HCT116 (cell line): ENCODE results near the gene NUCB1. TPM values are rescaled to one million over a fixed set of nuclear protein-coding genes. Genes with fewer than 3 reads are reported as not detected.

Experiments
- ATAC-seq: fragments of 200-7000 bp; cut with Tn5 transposase; 2 replicates; pipeline ENCODE4 v1.9.1; 2020; ENCODE audit warnings: mild to moderate bottlenecking, moderate library complexity
- BruUV-seq: library from RNA; stranded (reverse); fragments of 400-500 nt; replicated peaks from 2 replicates; lab custom pipeline; 2021; lab: Mats Ljungman, UMichigan
- CTCF ChIA-PET: fragments of 300-600 bp; sonication (Branson Sonifier 250); formaldehyde crosslinking; loops from one replicate; lab custom pipeline; 2021; ENCODE audit warnings: antibody characterized with exemption; lab: Charles Lee
- POLR2A ChIA-PET: fragments of 300-600, 350-600 bp; sonication (Branson Sonifier 250); formaldehyde crosslinking; loops from one replicate; lab custom pipeline; 2021; ENCODE audit warnings: antibody characterized with exemption; lab: Charles Lee
- RAD21 ChIA-PET, 2 experiments: fragments of 300-600 bp; sonication (Branson Sonifier 250); formaldehyde crosslinking; loops; one replicate each; lab custom pipeline; 2023; ENCODE audit warnings: low total read pairs in 2 of 2; ENCODE audit not compliant: uncharacterized antibody in 2 of 2, unreplicated experiment in 2 of 2, low non-redundant PET in 1 of 2; lab: Charles Lee
- DNase-seq: peaks from one replicate; pipeline ENCODE4 v3.0.0-alpha.2; 2010; ENCODE audit warnings: low read depth, low spot score
- H2AFZ ChIP-seq: fragments of 200-600 bp; shearing (Covaris generic), sonication (generic); 2 replicates; pipeline ENCODE4 v1.6.1; 2017; ENCODE audit warnings: low read depth, mixed run types, mixed read lengths, antibody characterized with exemption, low read length; ENCODE audit not compliant: poor library complexity, severe bottlenecking
- H3K27ac ChIP-seq: 2 replicates; pipeline ENCODE4 v1.5.1; 2012; ENCODE audit warnings: low read depth, low read length
- H3K27me3 ChIP-seq: fragments of 200-600 bp; sonication (generic); 2 replicates; pipeline ENCODE4 v1.6.1; 2016; ENCODE audit warnings: mixed run types, low read length, mixed read lengths; ENCODE audit not compliant: insufficient read depth
- H3K36me3 ChIP-seq, 2 experiments: fragments of 200-500 bp in 1 of 2; fragments of 200-600 bp in 1 of 2; sonication (Bioruptor generic) in 1 of 2; sonication (generic) in 1 of 2; 2 replicates each; pipeline versions ENCODE4 v1.5.1 to v1.6.1; 2014 to 2016; ENCODE audit warnings: low read length in 2 of 2, inconsistent platforms in 1 of 2, mixed read lengths in 1 of 2, mixed run types in 1 of 2; ENCODE audit not compliant: insufficient read depth in 2 of 2, control insufficient read depth in 1 of 2
- H3K4me1 ChIP-seq, 2 experiments: fragments of 200-600 bp in 1 of 2; sonication (generic) in 1 of 2; 2 replicates each; pipeline versions ENCODE4 v1.5.1 to v1.6.1; 2012 to 2017; ENCODE audit warnings: low read length in 2 of 2, inconsistent platforms in 1 of 2, mild to moderate bottlenecking in 1 of 2, mixed read lengths in 1 of 2, mixed run types in 1 of 2, moderate library complexity in 1 of 2; ENCODE audit not compliant: insufficient read depth in 2 of 2, control insufficient read depth in 1 of 2
- H3K4me2 ChIP-seq: fragments of 200-600 bp; sonication (generic); 2 replicates; pipeline ENCODE4 v1.6.1; 2017; ENCODE audit warnings: mixed run types, low read length, mixed read lengths
- H3K4me3 ChIP-seq, 2 experiments: fragments of 200-600 bp in 1 of 2; sonication (generic) in 1 of 2; replicated peaks in 1 of 2; 2 replicates each; pipeline ENCODE4 v1.5.1; 2011 to 2016; ENCODE audit warnings: low read length in 2 of 2, control low read depth in 1 of 2, low read depth in 1 of 2, mild to moderate bottlenecking in 1 of 2, mixed read lengths in 1 of 2, mixed run types in 1 of 2
- H3K79me2 ChIP-seq: fragments of 200-600 bp; sonication (generic); 2 replicates; pipeline ENCODE4 v1.6.1; 2017; ENCODE audit warnings: mild to moderate bottlenecking, mixed run types, low read length, moderate library complexity, mixed read lengths; ENCODE audit not compliant: insufficient read depth
- H3K9ac ChIP-seq: fragments of 200-600 bp; sonication (generic); 2 replicates; pipeline ENCODE4 v1.6.1; 2016; ENCODE audit warnings: low read length, mixed read lengths
- H3K9me2 ChIP-seq: fragments of 200-600 bp; sonication (generic), shearing (Covaris generic); 2 replicates; pipeline ENCODE4 v1.6.1; 2017; ENCODE audit warnings: mixed run types, mild to moderate bottlenecking, moderate library complexity; ENCODE audit not compliant: insufficient read depth
- H3K9me3 ChIP-seq, 2 experiments: fragments of 200-500 bp in 1 of 2; fragments of 200-600 bp in 1 of 2; sonication (Bioruptor generic) in 1 of 2; sonication (generic) in 1 of 2; 2 replicates each; pipeline ENCODE4 v1.6.1; 2014 to 2017; ENCODE audit warnings: low read length in 2 of 2, mixed read lengths in 2 of 2, inconsistent platforms in 1 of 2, low read depth in 1 of 2, mild to moderate bottlenecking in 1 of 2, mixed run types in 1 of 2, moderate library complexity in 1 of 2; ENCODE audit not compliant: control insufficient read depth in 1 of 2, insufficient read depth in 1 of 2
- H4K20me1 ChIP-seq: fragments of 200-600 bp; sonication (generic), shearing (Covaris generic); 2 replicates; pipeline ENCODE4 v1.6.1; 2017; ENCODE audit warnings: mixed run types, mild to moderate bottlenecking, moderate library complexity; ENCODE audit not compliant: insufficient read depth
- ATF3 ChIP-seq: IDR thresholded peaks from 2 replicates; pipeline ENCODE4 v1.6.1; 2012
- CBX3 ChIP-seq: IDR thresholded peaks from 2 replicates; pipeline ENCODE4 v1.6.1; 2012; ENCODE audit warnings: low read depth
- CEBPB ChIP-seq: IDR thresholded peaks from 2 replicates; pipeline ENCODE4 v1.6.1; 2012; ENCODE audit warnings: low read depth
- CTCF ChIP-seq, 3 experiments: fragments of 200-600 bp in 1 of 3; sonication (generic) in 1 of 3; IDR thresholded peaks in 2 of 3; conservative IDR thresholded peaks in 1 of 3; 2 replicates each; pipeline ENCODE4 v1.5.1; 2012 to 2017; ENCODE audit warnings: low read depth in 2 of 3, low read length in 2 of 3, antibody characterized with exemption in 1 of 3, borderline replicate concordance in 1 of 3, control low read depth in 1 of 3, mild to moderate bottlenecking in 1 of 3, mixed read lengths in 1 of 3, mixed run types in 1 of 3, moderate library complexity in 1 of 3; ENCODE audit not compliant: insufficient read depth in 1 of 3
- ELF1 ChIP-seq: IDR thresholded peaks from 2 replicates; pipeline ENCODE4 v1.6.1; 2012; ENCODE audit warnings: low read depth, borderline replicate concordance
- FOSL1 ChIP-seq: IDR thresholded peaks from 2 replicates; pipeline ENCODE4 v1.6.1; 2012; ENCODE audit warnings: low read depth
- POLR2A ChIP-seq: IDR thresholded peaks from 2 replicates; pipeline ENCODE4 v1.7.0; 2011; ENCODE audit warnings: borderline replicate concordance; ENCODE audit not compliant: insufficient read depth, insufficient read length; ENCODE audit errors: extremely low read depth
- RAD21 ChIP-seq: IDR thresholded peaks from 2 replicates; pipeline ENCODE4 v1.6.1; 2012; ENCODE audit warnings: low read depth, mild to moderate bottlenecking
- SIN3A ChIP-seq: IDR thresholded peaks from 2 replicates; pipeline ENCODE4 v1.6.1; 2012; ENCODE audit warnings: low read depth
- SP1 ChIP-seq: IDR thresholded peaks from 2 replicates; pipeline ENCODE4 v1.6.1; 2012; ENCODE audit warnings: low read depth
- YY1 ChIP-seq: IDR thresholded peaks from 2 replicates; pipeline ENCODE4 v1.6.1; 2011; ENCODE audit warnings: low read length, low read depth, moderate library complexity, mild to moderate bottlenecking; ENCODE audit not compliant: insufficient replicate concordance; ENCODE audit errors: extremely low read depth
- ZFX ChIP-seq: fragments of 450-650 bp; IDR thresholded peaks from 2 replicates; pipeline ENCODE4 v1.6.1; 2017
- intact Hi-C: fragments of 100-400 bp; cut with micrococcal nuclease; formaldehyde crosslinking; loops from 2 replicates; pipeline ENCODE4 v1.10.0; 2022
- total RNA-seq: library from RNA; stranded (reverse); gene quantifications from one replicate; pipeline ENCODE4 v1.2.1, GENCODE V29; 2021; ENCODE audit not compliant: unreplicated experiment
- TF ChIP-seq, protein P1 (sequence below): IDR thresholded peaks from 2 replicates; pipeline ENCODE4 v1.6.1; 2012; ENCODE audit warnings: low read depth
- TF ChIP-seq, protein P2 (sequence below): IDR thresholded peaks from 2 replicates; pipeline ENCODE4 v1.6.1; 2012

Gene NUCB1
- total RNA-seq, 1 experiment from 2014 or later, result 88.8 TPM

DNA sequence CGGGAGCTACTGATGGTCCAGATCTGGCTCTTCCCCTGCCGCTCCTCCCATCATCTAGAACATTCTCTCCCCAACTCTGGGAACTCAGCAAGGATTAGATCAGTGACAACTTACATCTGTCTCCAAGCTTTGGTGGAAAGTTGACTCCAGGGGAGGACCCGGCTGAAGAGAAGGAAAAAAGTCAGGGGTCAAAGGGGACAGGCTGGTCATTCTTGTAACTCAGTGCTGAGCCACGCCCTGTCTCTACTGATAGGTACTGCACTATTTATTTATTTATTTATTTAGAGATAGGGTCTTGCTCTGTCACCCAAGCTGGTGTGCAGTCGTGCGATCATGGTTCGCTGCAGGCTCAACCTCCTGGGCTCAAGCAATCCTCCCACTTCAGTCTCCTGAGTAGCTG, 46.0 kb upstream of the NUCB1 start:
- H3K36me3 ChIP-seq, result no peaks in the 10 kb centered on the region
- CTCF ChIA-PET, result interaction anchor here (1.5 kb wide), 1 partner anchor 11 kb away, joined by 6 read pairs; no protein-coding TSS in a partner anchor
- H3K4me1 ChIP-seq, result peaks cover 0 to 4% of the 10 kb centered on the region in 2 experiments; a peak in 1 of 4 replicates
- no peaks in the 10 kb centered on the region for H3K9me2 ChIP-seq
- TF ChIP-seq CEBPB, result no peak
- no peak for TF ChIP-seq CBX3
- no peak for TF ChIP-seq ELF1
- TF ChIP-seq, protein P1, sequence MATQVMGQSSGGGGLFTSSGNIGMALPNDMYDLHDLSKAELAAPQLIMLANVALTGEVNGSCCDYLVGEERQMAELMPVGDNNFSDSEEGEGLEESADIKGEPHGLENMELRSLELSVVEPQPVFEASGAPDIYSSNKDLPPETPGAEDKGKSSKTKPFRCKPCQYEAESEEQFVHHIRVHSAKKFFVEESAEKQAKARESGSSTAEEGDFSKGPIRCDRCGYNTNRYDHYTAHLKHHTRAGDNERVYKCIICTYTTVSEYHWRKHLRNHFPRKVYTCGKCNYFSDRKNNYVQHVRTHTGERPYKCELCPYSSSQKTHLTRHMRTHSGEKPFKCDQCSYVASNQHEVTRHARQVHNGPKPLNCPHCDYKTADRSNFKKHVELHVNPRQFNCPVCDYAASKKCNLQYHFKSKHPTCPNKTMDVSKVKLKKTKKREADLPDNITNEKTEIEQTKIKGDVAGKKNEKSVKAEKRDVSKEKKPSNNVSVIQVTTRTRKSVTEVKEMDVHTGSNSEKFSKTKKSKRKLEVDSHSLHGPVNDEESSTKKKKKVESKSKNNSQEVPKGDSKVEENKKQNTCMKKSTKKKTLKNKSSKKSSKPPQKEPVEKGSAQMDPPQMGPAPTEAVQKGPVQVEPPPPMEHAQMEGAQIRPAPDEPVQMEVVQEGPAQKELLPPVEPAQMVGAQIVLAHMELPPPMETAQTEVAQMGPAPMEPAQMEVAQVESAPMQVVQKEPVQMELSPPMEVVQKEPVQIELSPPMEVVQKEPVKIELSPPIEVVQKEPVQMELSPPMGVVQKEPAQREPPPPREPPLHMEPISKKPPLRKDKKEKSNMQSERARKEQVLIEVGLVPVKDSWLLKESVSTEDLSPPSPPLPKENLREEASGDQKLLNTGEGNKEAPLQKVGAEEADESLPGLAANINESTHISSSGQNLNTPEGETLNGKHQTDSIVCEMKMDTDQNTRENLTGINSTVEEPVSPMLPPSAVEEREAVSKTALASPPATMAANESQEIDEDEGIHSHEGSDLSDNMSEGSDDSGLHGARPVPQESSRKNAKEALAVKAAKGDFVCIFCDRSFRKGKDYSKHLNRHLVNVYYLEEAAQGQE, result no peak
- TF ChIP-seq POLR2A, result no peak
- no peak for TF ChIP-seq FOSL1
- no peak for TF ChIP-seq CTCF (IDR thresholded peaks at IDR 0.05 in 2 of 3, conservative IDR thresholded peaks at IDR 0.05 in 1 of 3; ENCODE audit: borderline replicate concordance in 1 of 3, insufficient read depth in 1 of 3, low read depth in 2 of 3, low read length in 2 of 3)
- TF ChIP-seq SIN3A, result no peak
- TF ChIP-seq RAD21, result no peak
- no peak for TF ChIP-seq ZFX
- TF ChIP-seq YY1, result no peak
- TF ChIP-seq, protein P2, sequence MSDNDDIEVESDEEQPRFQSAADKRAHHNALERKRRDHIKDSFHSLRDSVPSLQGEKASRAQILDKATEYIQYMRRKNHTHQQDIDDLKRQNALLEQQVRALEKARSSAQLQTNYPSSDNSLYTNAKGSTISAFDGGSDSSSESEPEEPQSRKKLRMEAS, result no peak
- no peak for TF ChIP-seq ATF3
- no peak for TF ChIP-seq SP1
- TF ChIP-seq, all 23 proteins: peak for 0
- no peak overlapping the region for H3K4me2 ChIP-seq
- no peak overlapping the region for H3K27ac ChIP-seq
- no peaks in the 10 kb centered on the region for H4K20me1 ChIP-seq
- no peak overlapping the region for H3K4me3 ChIP-seq
- H3K27me3 ChIP-seq, result no peaks in the 10 kb centered on the region
- DNase-seq, result no peak
- no peaks in the 10 kb centered on the region for H3K9me3 ChIP-seq
- H3K79me2 ChIP-seq, result no peaks in the 10 kb centered on the region
- intact Hi-C loops, result no loop called here
- ATAC-seq, result no peak
- no peak overlapping the region for H2AFZ ChIP-seq
- POLR2A ChIA-PET, result no interaction called here
- no peak overlapping the region for H3K9ac ChIP-seq
- RAD21 ChIA-PET, result no interaction called here
- BruUV-seq, result no TSS peak
